HG03354 (cell line): Measurements from ENCODE around the gene POU2AF1.
"Not testable (repeated sequence)": the region's sequence is repeated elsewhere in the genome, so short reads cannot be mapped to it uniquely, and the experiment has no call there.

ENCODE experiments used
- ATAC-seq: cut with Tn5 transposase; IDR thresholded peaks from one replicate; pipeline ENCODE4 v1.9.1; 2021; ENCODE audit warnings: mild to moderate bottlenecking; ENCODE audit not compliant: unreplicated experiment, poor library complexity, severe bottlenecking

POU2AF1 gene

GRCh38 chr11:111329306-111330204 is 49.5 kb downstream of the POU2AF1 start:
- ATAC-seq = no peak

GRCh38 chr11:111327908-111328624 is 51.0 kb downstream of the POU2AF1 start:
- ATAC-seq = no peak

- ATAC-seq = no peak
These were observed 52.3 kb downstream of the POU2AF1 start for GRCh38 chr11:111326824-111327223.

GRCh38 chr11:111325259-111325658 is 53.8 kb downstream of the POU2AF1 start:
- ATAC-seq = no peak

GRCh38 chr11:111324277-111324720 is 54.8 kb downstream of the POU2AF1 start:
- ATAC-seq = no peak

- ATAC-seq = no peak
These were observed 56.5 kb downstream of the POU2AF1 start for GRCh38 chr11:111322534-111322933.

GRCh38 chr11:111320728-111321568 is 58.1 kb downstream of the POU2AF1 start:
- ATAC-seq = no peak

GRCh38 chr11:111320199-111320598 is 58.9 kb downstream of the POU2AF1 start:
- not testable (repeated sequence) for ATAC-seq

GRCh38 chr11:111319296-111319695 is 59.8 kb downstream of the POU2AF1 start:
- no peak for ATAC-seq

GRCh38 chr11:111312076-111312475 is 67.0 kb downstream of the POU2AF1 start:
- ATAC-seq = no peak

GRCh38 chr11:111310723-111311122 is 68.4 kb downstream of the POU2AF1 start:
- ATAC-seq = no peak

GRCh38 chr11:111310088-111310487 is 69.0 kb downstream of the POU2AF1 start:
- ATAC-seq = no peak

GRCh38 chr11:111309215-111309915 is 69.7 kb downstream of the POU2AF1 start:
- no peak for ATAC-seq

GRCh38 chr11:111308140-111308539 is 70.9 kb downstream of the POU2AF1 start:
- ATAC-seq = no peak

GRCh38 chr11:111307472-111308108 is 71.5 kb downstream of the POU2AF1 start:
- ATAC-seq = no peak

GRCh38 chr11:111306321-111306720 is 72.8 kb downstream of the POU2AF1 start:
- no peak for ATAC-seq

- ATAC-seq = no peak
These were observed 73.2 kb downstream of the POU2AF1 start for GRCh38 chr11:111305876-111306275.

- no peak for ATAC-seq
These were observed 73.8 kb downstream of the POU2AF1 start for GRCh38 chr11:111305162-111305802.
